Smooth muscle cell (in vitro differentiated cells): ENCODE results near the gene CAPN13. TPM values are rescaled to one million over a fixed set of nuclear protein-coding genes. Genes with fewer than 3 reads are reported as not detected.

Experiments used
- DNase-seq: peaks from one replicate; lab custom pipeline; 2025; ENCODE audit not compliant: unreplicated experiment; lab: John Stamatoyannopoulos, UW
- H2AFZ ChIP-seq: fragments of 200-600 bp; sonication (generic); 2 replicates; pipeline ENCODE4 v1.6.0; 2016; ENCODE audit warnings: antibody characterized with exemption, low read depth, mild to moderate bottlenecking
- H3F3A ChIP-seq: fragments of 200-600 bp; sonication (generic); 2 replicates; pipeline ENCODE4 v1.6.0; 2017; ENCODE audit warnings: antibody characterized with exemption, low read depth
- H3K27ac ChIP-seq: fragments of 200-600 bp; sonication (generic); 2 replicates; pipeline ENCODE4 v1.5.1; 2016; ENCODE audit warnings: low read depth, mild to moderate bottlenecking
- H3K27me3 ChIP-seq: fragments of 200-600 bp; sonication (generic); 2 replicates; pipeline ENCODE4 v1.6.1; 2016; ENCODE audit warnings: low read depth, mild to moderate bottlenecking
- H3K36me3 ChIP-seq: fragments of 200-600 bp; sonication (generic); 2 replicates; pipeline ENCODE4 v1.5.1; 2016; ENCODE audit warnings: low read depth
- H3K4me1 ChIP-seq: fragments of 200-600 bp; sonication (generic); 2 replicates; pipeline ENCODE4 v1.5.1; 2016; ENCODE audit warnings: low read depth
- H3K4me2 ChIP-seq: fragments of 200-600 bp; sonication (generic); 2 replicates; pipeline ENCODE4 v1.6.0; 2016; ENCODE audit warnings: mild to moderate bottlenecking
- H3K4me3 ChIP-seq: fragments of 200-600 bp; sonication (generic); 2 replicates; pipeline ENCODE4 v1.5.1; 2016; ENCODE audit warnings: mild to moderate bottlenecking
- H3K79me2 ChIP-seq: fragments of 200-600 bp; sonication (generic); 2 replicates; pipeline ENCODE4 v1.6.0; 2016; ENCODE audit warnings: low read depth, mild to moderate bottlenecking
- H3K9ac ChIP-seq: fragments of 200-600 bp; sonication (generic); 2 replicates; pipeline ENCODE4 v1.6.0; 2016; ENCODE audit warnings: low read depth
- H3K9me3 ChIP-seq: fragments of 200-600 bp; sonication (generic); replicated peaks from 2 replicates; pipeline ENCODE4 v1.5.1; 2016; ENCODE audit warnings: low read depth
- H4K20me1 ChIP-seq: fragments of 200-600 bp; sonication (generic); 2 replicates; pipeline ENCODE4 v1.6.0; 2016; ENCODE audit warnings: low read depth
- CTCF ChIP-seq: fragments of 200-600 bp; sonication (generic); IDR thresholded peaks from 2 replicates; pipeline ENCODE4 v1.5.1; 2017; ENCODE audit warnings: borderline replicate concordance, mild to moderate bottlenecking, antibody characterized with exemption; ENCODE audit not compliant: insufficient read depth, poor library complexity, severe bottlenecking
- WGBS: methylation state at CpG from one replicate; pipeline ENCODE4 v1.1.7; 2016; ENCODE audit warnings: low lambda C conversion rate; 5-methylcytosine and 5-hydroxymethylcytosine counted together
- polyA plus RNA-seq: library from polyadenylated mRNA; unstranded; fragments of >200 nt; fragmentation: Nextera tagmentation; extraction: Ambion mirVana; gene quantifications from 2 replicates; pipeline ENCODE4 v1.2.1, GENCODE V29; 2016
- total RNA-seq: library from RNA; depleted of rRNA; stranded (reverse); fragments of >200 nt; gene quantifications from 2 replicates; pipeline ENCODE4 v1.2.3, GENCODE V29; 2014

CAPN13 gene
- total and polyA plus RNA-seq, 2 experiments from 2014 or later = 0.04 to 0.40 TPM

- H3K9ac ChIP-seq = no peak overlapping the region
- no peaks in the 10 kb centered on the region for H3F3A ChIP-seq
- no peaks in the 10 kb centered on the region for H3K36me3 ChIP-seq
- no peak overlapping the region for H3K4me2 ChIP-seq
- no peaks in the 10 kb centered on the region for H3K79me2 ChIP-seq
- H3K9me3 ChIP-seq = no peaks in the 10 kb centered on the region
- 85% methylated on average over 2 of the region's 2 CpGs for WGBS
- H3K4me3 ChIP-seq = no peak overlapping the region
- no peaks in the 10 kb centered on the region for H3K4me1 ChIP-seq
- H4K20me1 ChIP-seq = no peaks in the 10 kb centered on the region
- H2AFZ ChIP-seq = no peak overlapping the region
- H3K27ac ChIP-seq = no peak overlapping the region
- TF ChIP-seq CTCF = no peak
- peaks cover 7% of the 10 kb centered on the region for H3K27me3 ChIP-seq
- DNase-seq = no peak
Observed at GRCh38 chr2:30769481-30769780, 37.8 kb downstream of the CAPN13 start.

GRCh38 chr2:30768708-30769480 lies 38.4 kb downstream of the CAPN13 start:
- Histone ChIP-seq H3K9ac (no peak overlapping the region), H3K79me2 (no peaks in the 10 kb centered on the region), H4K20me1 (no peaks in the 10 kb centered on the region), H2AFZ (no peak overlapping the region), H3K27ac (no peak overlapping the region), H3K36me3 (no peaks in the 10 kb centered on the region), H3K9me3 (no peaks in the 10 kb centered on the region), H3K4me2 (no peak overlapping the region), H3K4me3 (no peak overlapping the region), H3F3A (no peaks in the 10 kb centered on the region), H3K4me1 (no peaks in the 10 kb centered on the region), H3K27me3 (peaks cover 7% of the 10 kb centered on the region)
- no peak for DNase-seq
- WGBS = 88% methylated on average over 9 of the region's 9 CpGs
- TF ChIP-seq CTCF = no peak

GRCh38 chr2:30768036-30768686 lies 39.1 kb downstream of the CAPN13 start:
- no peaks in the 10 kb centered on the region for H4K20me1 ChIP-seq
- 89% methylated on average over 8 of the region's 8 CpGs for WGBS
- no peak for DNase-seq

More at GRCh38 chr2:30768036-30768686, 39.1 kb downstream of the CAPN13 start:
- Histone ChIP-seq H2AFZ (no peak overlapping the region), H3K9me3 (no peaks in the 10 kb centered on the region), H3K4me2 (no peak overlapping the region), H3K27ac (no peak overlapping the region), H3K79me2 (no peaks in the 10 kb centered on the region), H3K9ac (no peak overlapping the region), H3K4me1 (no peaks in the 10 kb centered on the region), H3K4me3 (no peak overlapping the region), H3K36me3 (no peaks in the 10 kb centered on the region), H3K27me3 (peaks cover 7% of the 10 kb centered on the region), H3F3A (no peaks in the 10 kb centered on the region)
- no peak for TF ChIP-seq CTCF
